GM12878 (cell line): ENCODE data around the gene CMYA5. TPM values are rescaled to one million over a fixed set of nuclear protein-coding genes. Genes with fewer than 3 reads are reported as not detected.

Source experiments
- ATAC-seq: fragments of 200-7000 bp; cut with Tn5 transposase; 3 replicates; pipeline ENCODE4 v1.9.1; 2020; ENCODE audit warnings: mild to moderate bottlenecking, moderate library complexity
- BruUV-seq: library from RNA; stranded (reverse); fragments of 400-500 nt; replicated peaks from 2 replicates; lab custom pipeline; 2021; lab: Mats Ljungman, UMichigan
- CTCF ChIA-PET: fragments of 300-600 bp; sonication (Branson Sonifier 250); formaldehyde crosslinking; extraction: SDS; loops from one replicate; lab custom pipeline; 2021; ENCODE audit warnings: inconsistent platforms; lab: Yijun Ruan, JAX
- POLR2A ChIA-PET: fragments of 350-600 bp; formaldehyde crosslinking; extraction: SDS; loops from one replicate; lab custom pipeline; 2021; ENCODE audit warnings: inconsistent platforms; lab: Charles Lee
- RAD21 ChIA-PET: fragments of 300-600 bp; sonication (Branson Sonifier 250); formaldehyde crosslinking; loops from one replicate; lab custom pipeline; 2023; ENCODE audit warnings: antibody characterized with exemption; ENCODE audit not compliant: unreplicated experiment; lab: Charles Lee
- SMC1A ChIA-PET: fragments of 300-600 bp; sonication (Branson Sonifier 250); formaldehyde crosslinking; loops from one replicate; lab custom pipeline; 2023; ENCODE audit not compliant: unreplicated experiment, uncharacterized antibody; lab: Charles Lee
- DNase-seq: peaks from one replicate; pipeline ENCODE4 v3.0.0-alpha.2; 2011; ENCODE audit warnings: low read depth, low spot score
- FAIRE-seq: peaks from 3 replicates; lab custom pipeline; 2011; peaks lifted over from hg19 to GRCh38; lab: Jason Lieb, UNC
- H2AFZ ChIP-seq: 2 replicates; pipeline ENCODE4 v1.6.0; 2011; ENCODE audit warnings: low read depth, low read length, control low read depth; ENCODE audit not compliant: control insufficient read depth
- H3K27ac ChIP-seq: 2 replicates; pipeline ENCODE4 v1.5.1; 2011; ENCODE audit warnings: control low read depth; ENCODE audit not compliant: control insufficient read depth, insufficient read depth
- H3K27me3 ChIP-seq, 2 experiments: replicated peaks in 1 of 2; 2 replicates each; pipeline versions ENCODE4 v1.6.0 to v1.6.1; 2011; ENCODE audit warnings: low read length in 1 of 2; ENCODE audit not compliant: control insufficient read depth in 2 of 2, insufficient read depth in 2 of 2
- H3K36me3 ChIP-seq, 2 experiments: 2 replicates each; pipeline ENCODE4 v1.5.1; 2011; ENCODE audit warnings: low read length in 1 of 2; ENCODE audit not compliant: control insufficient read depth in 2 of 2, insufficient read depth in 2 of 2
- H3K4me1 ChIP-seq: 2 replicates; pipeline ENCODE4 v1.6.1; 2011; ENCODE audit warnings: mild to moderate bottlenecking, low read length, moderate library complexity, mixed read lengths; ENCODE audit not compliant: control insufficient read depth, insufficient read depth
- H3K4me2 ChIP-seq: 2 replicates; pipeline ENCODE4 v1.6.0; 2011; ENCODE audit warnings: control low read depth; ENCODE audit not compliant: control insufficient read depth, insufficient read depth
- H3K4me3 ChIP-seq: fragments of 200-600 bp; sonication (generic); 2 replicates; pipeline ENCODE4 v1.5.1; 2016
- H3K79me2 ChIP-seq: 2 replicates; pipeline ENCODE4 v1.6.0; 2011; ENCODE audit warnings: low read length; ENCODE audit not compliant: control insufficient read depth, insufficient read depth
- H3K9ac ChIP-seq: 2 replicates; pipeline ENCODE4 v1.8.0; 2011; ENCODE audit warnings: low read length, control low read depth, mixed read lengths; ENCODE audit not compliant: control insufficient read depth, insufficient read depth
- H3K9me3 ChIP-seq: replicated peaks from 3 replicates; pipeline ENCODE4 v1.5.1; 2011; ENCODE audit warnings: mild to moderate bottlenecking, low read length; ENCODE audit not compliant: control insufficient read depth, insufficient read depth
- H4K20me1 ChIP-seq: 2 replicates; pipeline ENCODE4 v1.6.0; 2011; ENCODE audit not compliant: control insufficient read depth, insufficient read depth
- BHLHE40 ChIP-seq, 2 experiments: fragments of 450-650 bp in 1 of 2; IDR thresholded peaks; 2 replicates each; pipeline ENCODE4 v1.6.1; 2011 to 2017; ENCODE audit warnings: low read depth in 2 of 2, borderline replicate concordance in 1 of 2, improper control_type of control experiment in 1 of 2, low read length in 1 of 2, mild to moderate bottlenecking in 1 of 2
- CHD2 ChIP-seq: IDR thresholded peaks from 2 replicates; pipeline ENCODE4 v1.6.1; 2011; ENCODE audit warnings: low read depth, low read length, improper control_type of control experiment, borderline replicate concordance
- FOS ChIP-seq: IDR thresholded peaks from 3 replicates; pipeline ENCODE4 v1.6.1; 2011; ENCODE audit warnings: borderline replicate concordance; ENCODE audit not compliant: insufficient read length; ENCODE audit errors: extremely low read depth
- KAT2A ChIP-seq: conservative IDR thresholded peaks from 2 replicates; pipeline ENCODE4 v1.6.1; 2011; ENCODE audit warnings: low read depth, low read length; ENCODE audit not compliant: control insufficient read depth
- NRF1 ChIP-seq: conservative IDR thresholded peaks from 2 replicates; pipeline ENCODE4 v1.6.1; 2011; ENCODE audit warnings: mild to moderate bottlenecking, low read depth, low read length, improper control_type of control experiment
- PAX8 ChIP-seq: fragments of 450-650 bp; IDR thresholded peaks from 2 replicates; pipeline ENCODE4 v1.6.1; 2017; ENCODE audit warnings: mild to moderate bottlenecking, moderate library complexity
- PML ChIP-seq: IDR thresholded peaks from 2 replicates; pipeline ENCODE4 v1.6.1; 2012; ENCODE audit warnings: low read length, inconsistent platforms
- POLR2AphosphoS2 ChIP-seq: IDR thresholded peaks from 2 replicates; pipeline ENCODE4 v1.6.1; 2011; ENCODE audit warnings: low read depth, mild to moderate bottlenecking, low read length, improper control_type of control experiment, moderate library complexity
- RB1 ChIP-seq: fragments of 450-650 bp; formaldehyde crosslinking; IDR thresholded peaks from 2 replicates; pipeline ENCODE4 v1.6.1; 2017; ENCODE audit warnings: mild to moderate bottlenecking, borderline replicate concordance
- RCOR1 ChIP-seq: conservative IDR thresholded peaks from 2 replicates; pipeline ENCODE4 v1.6.1; 2012; ENCODE audit warnings: low read depth, low read length, improper control_type of control experiment
- SKIL ChIP-seq: fragments of 450-650 bp; IDR thresholded peaks from 2 replicates; pipeline ENCODE4 v1.6.1; 2017; ENCODE audit warnings: mild to moderate bottlenecking, low read depth, inconsistent platforms; ENCODE audit not compliant: poor library complexity, severe bottlenecking
- TCF3 ChIP-seq: IDR thresholded peaks from 2 replicates; pipeline ENCODE4 v1.6.1; 2012; ENCODE audit warnings: low read depth, mild to moderate bottlenecking, low read length, borderline replicate concordance; ENCODE audit not compliant: insufficient read depth
- ZNF207 ChIP-seq: fragments of 450-650 bp; IDR thresholded peaks from 2 replicates; pipeline ENCODE4 v1.6.1; 2014; ENCODE audit warnings: antibody characterized with exemption, mild to moderate bottlenecking, borderline replicate concordance
- WGBS: methylation state at CpG from one replicate; pipeline ENCODE4 v1.1.6; 2016; ENCODE audit warnings: low lambda C conversion rate; ENCODE audit not compliant: insufficient replicate concordance, insufficient coverage; ENCODE audit errors: missing lambda C conversion rate; 5-methylcytosine and 5-hydroxymethylcytosine counted together
- in situ Hi-C: fragments of 300-500 bp; cut with MboI; formaldehyde crosslinking; loops from 9 replicates; pipeline ENCODE4 v1.14.3; 2018; ENCODE audit warnings: mixed read lengths
- intact Hi-C: fragments of 100-400 bp; cut with micrococcal nuclease; formaldehyde crosslinking; loops from one replicate; pipeline ENCODE4 v1.14.2; 2022; ENCODE audit not compliant: unreplicated experiment
- polyA plus RNA-seq, 11 experiments: library from polyadenylated mRNA; depleted of rRNA in 4 of 11; unstranded in 6 of 11; stranded (reverse) in 5 of 11; fragments of >200 nt; fragmentation: Nextera tagmentation in 4 of 11; fragmentation: Illumina TruSeq in 1 of 11; extraction: Ambion mirVana in 4 of 11; extraction: Trizol in 1 of 11; gene quantifications; 1 replicate in 1 of 11; 2 replicates in 10 of 11; pipeline versions ENCODE4 v1.2.1 to v1.2.3, GENCODE V29; 2011 to 2016; ENCODE audit warnings: inconsistent platforms in 2 of 11, missing spikeins in 2 of 11, low read depth in 1 of 11
- total RNA-seq, 4 experiments: library from RNA; depleted of rRNA in 3 of 4; stranded (reverse); fragments of >200 nt in 3 of 4; fragmentation: Illumina TruSeq in 1 of 4; extraction: Trizol in 1 of 4; gene quantifications; 2 replicates each; pipeline versions ENCODE4 v1.2.1 to v1.2.3, GENCODE V29; 2013 to 2021
- TF ChIP-seq, protein P1 (sequence below): fragments of 450-650 bp; IDR thresholded peaks from 2 replicates; pipeline ENCODE4 v1.6.1; 2017; ENCODE audit warnings: low read depth, mild to moderate bottlenecking, moderate library complexity
- TF ChIP-seq, protein P2 (sequence below): fragments of 450-650 bp; conservative IDR thresholded peaks from 2 replicates; pipeline ENCODE4 v1.6.1; 2017; ENCODE audit warnings: mild to moderate bottlenecking, moderate library complexity

CMYA5 gene
- total and polyA plus RNA-seq, 10 of the 15 experiments (the other 5 are each of a cell fraction or from before 2014, with no cell fraction given), result 0.01 to 0.34 (median 0.16) TPM; not detected in 1

DNA sequence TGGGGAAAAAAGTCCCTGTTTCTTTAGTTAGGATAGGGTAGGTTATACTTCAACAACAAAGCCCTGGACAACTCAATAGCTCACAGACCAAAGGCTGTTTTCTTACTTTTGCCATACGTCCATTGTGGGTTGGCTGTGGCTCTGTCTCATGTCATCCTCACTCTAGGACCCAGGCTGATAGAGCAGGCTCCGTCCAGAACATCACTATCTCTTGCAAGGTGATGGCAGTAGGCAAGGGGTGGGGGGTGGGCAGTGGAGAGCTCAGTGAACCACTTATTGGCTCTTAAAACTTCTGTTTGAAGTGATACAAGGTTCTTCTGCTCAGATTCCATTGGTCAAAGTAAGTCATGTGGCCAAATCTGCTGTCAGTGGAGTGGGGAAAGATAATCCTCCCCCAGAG is 126.4 kb downstream of the CMYA5 start:
- Histone ChIP-seq H2AFZ (no peak overlapping the region), H3K4me2 (no peak overlapping the region), H3K27ac (no peak overlapping the region), H3K4me1 (no peaks in the 10 kb centered on the region), H3K9ac (no peak overlapping the region), H4K20me1 (no peaks in the 10 kb centered on the region), H3K27me3 (no peaks in the 10 kb centered on the region; a peak in 1 of 4 replicates), H3K4me3 (no peak overlapping the region), H3K79me2 (no peaks in the 10 kb centered on the region), H3K9me3 (no peaks in the 10 kb centered on the region), H3K36me3 (no peaks in the 10 kb centered on the region)
- FAIRE-seq (no peak), DNase-seq (no peak), ATAC-seq (no peak)
- BruUV-seq, result no TSS peak
- intact Hi-C loops (no loop called here), in situ Hi-C loops (no loop called here)
- SMC1A ChIA-PET, result no interaction called here
- POLR2A ChIA-PET, result no interaction called here
- WGBS, result 10% methylated on average over 2 of the region's 2 CpGs
- TF ChIP-seq, protein P1, sequence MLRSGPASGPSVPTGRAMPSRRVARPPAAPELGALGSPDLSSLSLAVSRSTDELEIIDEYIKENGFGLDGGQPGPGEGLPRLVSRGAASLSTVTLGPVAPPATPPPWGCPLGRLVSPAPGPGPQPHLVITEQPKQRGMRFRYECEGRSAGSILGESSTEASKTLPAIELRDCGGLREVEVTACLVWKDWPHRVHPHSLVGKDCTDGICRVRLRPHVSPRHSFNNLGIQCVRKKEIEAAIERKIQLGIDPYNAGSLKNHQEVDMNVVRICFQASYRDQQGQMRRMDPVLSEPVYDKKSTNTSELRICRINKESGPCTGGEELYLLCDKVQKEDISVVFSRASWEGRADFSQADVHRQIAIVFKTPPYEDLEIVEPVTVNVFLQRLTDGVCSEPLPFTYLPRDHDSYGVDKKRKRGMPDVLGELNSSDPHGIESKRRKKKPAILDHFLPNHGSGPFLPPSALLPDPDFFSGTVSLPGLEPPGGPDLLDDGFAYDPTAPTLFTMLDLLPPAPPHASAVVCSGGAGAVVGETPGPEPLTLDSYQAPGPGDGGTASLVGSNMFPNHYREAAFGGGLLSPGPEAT, result no peak
- TF ChIP-seq KAT2A (no peak), BHLHE40 (IDR thresholded peaks at IDR 0.05; ENCODE audit: borderline replicate concordance in 1 of 2, low read depth in 2 of 2, low read length in 1 of 2) (no peak), ZNF207 (no peak), SKIL (no peak), NRF1 (no peak), RB1 (no peak), TCF3 (no peak), POLR2AphosphoS2 (no peak), RCOR1 (no peak), PAX8 (no peak), FOS (no peak), PML (no peak), CHD2 (no peak)
- TF ChIP-seq, protein P2, sequence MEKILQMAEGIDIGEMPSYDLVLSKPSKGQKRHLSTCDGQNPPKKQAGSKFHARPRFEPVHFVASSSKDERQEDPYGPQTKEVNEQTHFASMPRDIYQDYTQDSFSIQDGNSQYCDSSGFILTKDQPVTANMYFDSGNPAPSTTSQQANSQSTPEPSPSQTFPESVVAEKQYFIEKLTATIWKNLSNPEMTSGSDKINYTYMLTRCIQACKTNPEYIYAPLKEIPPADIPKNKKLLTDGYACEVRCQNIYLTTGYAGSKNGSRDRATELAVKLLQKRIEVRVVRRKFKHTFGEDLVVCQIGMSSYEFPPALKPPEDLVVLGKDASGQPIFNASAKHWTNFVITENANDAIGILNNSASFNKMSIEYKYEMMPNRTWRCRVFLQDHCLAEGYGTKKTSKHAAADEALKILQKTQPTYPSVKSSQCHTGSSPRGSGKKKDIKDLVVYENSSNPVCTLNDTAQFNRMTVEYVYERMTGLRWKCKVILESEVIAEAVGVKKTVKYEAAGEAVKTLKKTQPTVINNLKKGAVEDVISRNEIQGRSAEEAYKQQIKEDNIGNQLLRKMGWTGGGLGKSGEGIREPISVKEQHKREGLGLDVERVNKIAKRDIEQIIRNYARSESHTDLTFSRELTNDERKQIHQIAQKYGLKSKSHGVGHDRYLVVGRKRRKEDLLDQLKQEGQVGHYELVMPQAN, result no peak
- RAD21 ChIA-PET, result no interaction called here
- CTCF ChIA-PET, result no interaction called here
